Activated naive CD8-positive, alpha-beta T cell (primary cell): ENCODE results near the gene FEZ2.
A peak's percentile ranks its signal among the peaks of the same experiment; 100 is the strongest.

Experiments used
- H3K27ac Mint-ChIP-seq: one replicate; pipeline ENCODE4 v1.8.0; 2021; ENCODE audit warnings: mixed read lengths
- H3K27me3 Mint-ChIP-seq: one replicate; pipeline ENCODE4 v1.8.0; 2021; ENCODE audit warnings: mixed read lengths
- H3K36me3 Mint-ChIP-seq: one replicate; pipeline ENCODE4 v1.8.0; 2021; ENCODE audit warnings: mixed read lengths
- H3K4me1 Mint-ChIP-seq: one replicate; pipeline ENCODE4 v1.8.0; 2021; ENCODE audit warnings: low read depth, mixed read lengths
- H3K4me3 Mint-ChIP-seq: one replicate; pipeline ENCODE4 v1.8.0; 2021; ENCODE audit warnings: mild to moderate bottlenecking, mixed read lengths
- H3K9me3 Mint-ChIP-seq: one replicate; pipeline ENCODE4 v1.8.0; 2021; ENCODE audit warnings: low read depth, mixed read lengths

The FEZ2 gene

DNA sequence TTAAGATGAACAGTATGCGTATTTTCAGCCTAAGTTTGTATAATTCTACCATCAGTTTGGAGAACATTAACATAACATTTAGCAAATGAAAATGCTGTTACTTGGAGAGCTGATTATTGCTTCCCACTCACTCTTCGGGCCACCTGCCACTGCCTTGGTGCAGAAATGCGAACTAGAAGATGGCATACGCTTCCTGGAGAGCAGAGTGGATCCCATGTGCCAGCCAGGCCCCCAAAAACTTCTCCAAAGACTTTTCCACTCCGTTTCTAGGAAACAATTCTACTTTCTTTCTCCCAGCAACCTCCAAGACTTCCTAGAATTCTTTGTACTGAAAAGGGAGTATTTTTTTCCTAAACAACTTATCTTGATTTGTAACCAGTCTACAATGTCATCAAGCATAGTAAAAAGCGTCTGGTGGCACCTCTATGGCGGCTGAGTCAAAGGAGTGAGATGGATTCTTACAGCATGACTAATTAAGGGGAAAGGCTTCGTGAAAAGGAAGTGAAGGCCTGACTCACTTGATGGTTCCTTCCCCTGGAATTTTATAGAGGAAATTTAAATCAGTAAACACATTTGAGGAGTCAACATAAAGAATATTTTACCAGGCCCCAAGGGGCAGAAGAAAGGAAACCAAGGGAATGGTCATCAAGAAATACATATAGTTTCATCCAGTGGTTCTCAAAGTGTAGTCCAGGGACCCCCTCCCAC is 36.6 kb downstream of the FEZ2 start:
- Mint-ChIP-seq H3K27me3 (no peaks in the 10 kb centered on the region), H3K9me3 (no peaks in the 10 kb centered on the region), H3K4me1 (no peaks in the 10 kb centered on the region), H3K36me3 (peaks cover 21% of the 10 kb centered on the region), H3K27ac (no peak overlapping the region), H3K4me3 (no peak overlapping the region)

DNA sequence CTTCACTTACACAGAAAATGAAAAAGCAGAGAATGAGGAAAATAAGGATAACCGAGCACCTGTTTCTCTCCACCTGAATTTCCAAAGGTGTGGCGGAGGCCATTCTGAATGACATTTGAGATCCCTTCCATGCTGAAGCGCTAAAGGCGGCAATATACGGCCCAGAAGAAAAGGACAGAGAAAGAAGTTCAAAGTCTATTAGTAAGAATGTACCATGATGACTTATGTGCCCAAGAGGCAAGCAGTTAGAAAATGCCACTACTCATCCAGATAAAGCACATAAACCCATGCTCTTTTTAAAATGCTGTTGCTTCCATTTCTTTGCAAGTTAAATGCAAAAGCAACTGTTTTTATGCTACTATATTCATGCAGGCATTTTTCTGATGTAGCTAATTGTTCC is 37.2 kb downstream of the FEZ2 start:
- Mint-ChIP-seq H3K4me1 (no peaks in the 10 kb centered on the region), H3K27ac (no peak overlapping the region), H3K4me3 (no peak overlapping the region), H3K27me3 (no peaks in the 10 kb centered on the region), H3K36me3 (peaks cover 23% of the 10 kb centered on the region), H3K9me3 (no peaks in the 10 kb centered on the region)

DNA sequence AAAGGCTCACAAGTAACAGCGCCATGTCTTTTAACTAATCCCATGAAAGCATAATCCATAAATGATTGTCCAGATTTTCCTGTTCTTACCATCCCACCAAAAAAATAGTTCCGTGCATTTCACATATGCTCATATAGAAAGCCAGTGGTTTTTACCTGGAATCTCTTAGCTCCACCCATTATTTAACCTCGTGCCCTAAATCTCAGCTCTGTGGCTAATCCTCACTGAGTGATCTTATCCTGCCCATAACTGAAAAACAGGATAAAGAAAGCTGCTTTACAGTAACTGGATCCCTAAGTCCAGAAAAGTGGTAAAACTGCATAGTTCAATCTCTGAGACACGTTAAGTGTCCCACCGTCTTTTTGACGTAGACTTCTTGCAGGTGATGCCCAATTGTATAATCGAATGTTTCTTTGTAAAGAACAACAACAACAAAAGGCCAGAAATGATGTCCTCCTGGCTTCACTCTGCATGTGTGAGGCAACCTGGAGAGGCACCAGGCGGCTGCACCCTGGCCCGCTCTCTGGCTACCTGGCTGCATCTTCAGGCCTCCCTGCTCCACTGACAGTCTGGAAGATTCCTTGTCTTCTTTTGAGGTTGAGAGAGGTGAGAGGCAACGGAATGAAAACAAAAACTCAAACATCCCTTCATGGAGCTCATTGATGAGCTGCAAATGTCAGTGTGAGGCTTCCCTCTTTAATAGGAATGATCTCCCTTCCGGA is 38.6 kb downstream of the FEZ2 start:
- Mint-ChIP-seq H3K9me3 (no peaks in the 10 kb centered on the region), H3K4me3 (no peak overlapping the region), H3K4me1 (no peaks in the 10 kb centered on the region), H3K27ac (no peak overlapping the region), H3K36me3 (peaks cover 21% of the 10 kb centered on the region), H3K27me3 (no peaks in the 10 kb centered on the region)

DNA sequence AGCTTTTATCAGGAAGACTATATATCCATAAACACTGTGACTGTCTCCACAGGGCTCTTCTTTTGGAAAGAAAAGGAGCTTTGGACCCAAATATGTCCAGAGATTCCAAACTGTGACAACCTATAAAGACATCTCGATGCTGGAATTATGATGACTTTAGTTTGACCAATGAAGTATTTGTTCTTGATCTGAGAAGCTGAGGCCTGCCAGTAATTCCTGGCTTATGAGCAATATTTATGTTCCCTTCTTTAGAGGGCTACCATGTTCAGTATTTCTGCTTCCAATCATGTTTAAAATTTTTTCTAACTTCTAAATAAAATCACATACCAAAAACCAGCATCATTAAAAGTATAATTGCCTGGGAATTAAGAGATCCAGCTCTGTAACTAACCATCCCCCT is 41.1 kb downstream of the FEZ2 start:
- H3K27ac Mint-ChIP-seq, result no peak overlapping the region
- no peak overlapping the region for H3K4me3 Mint-ChIP-seq
- no peaks in the 10 kb centered on the region for H3K4me1 Mint-ChIP-seq
- H3K27me3 Mint-ChIP-seq, result no peaks in the 10 kb centered on the region
- no peaks in the 10 kb centered on the region for H3K9me3 Mint-ChIP-seq
- peaks cover 20% of the 10 kb centered on the region for H3K36me3 Mint-ChIP-seq

DNA sequence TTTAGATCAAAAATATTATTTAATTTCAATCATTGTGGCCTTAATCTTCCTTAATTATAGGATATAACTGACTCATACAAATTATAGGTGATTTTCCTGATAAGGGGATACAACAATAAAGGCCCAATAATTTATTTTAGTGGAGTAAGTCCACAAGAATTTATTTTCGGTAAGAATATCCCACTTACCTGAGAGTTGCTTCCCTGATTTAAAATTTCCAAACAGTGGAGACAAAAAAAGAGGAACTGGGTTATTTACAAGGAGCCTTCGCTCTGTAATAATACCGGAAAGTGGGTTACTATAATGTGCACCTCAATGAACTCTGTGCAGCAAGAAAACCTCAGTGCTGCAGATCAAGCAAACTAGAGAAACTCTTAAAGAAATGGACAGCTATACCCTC is 42.2 kb downstream of the FEZ2 start:
- no peaks in the 10 kb centered on the region for H3K4me1 Mint-ChIP-seq
- H3K36me3 Mint-ChIP-seq, result peaks cover 22% of the 10 kb centered on the region
- no peaks in the 10 kb centered on the region for H3K9me3 Mint-ChIP-seq

DNA sequence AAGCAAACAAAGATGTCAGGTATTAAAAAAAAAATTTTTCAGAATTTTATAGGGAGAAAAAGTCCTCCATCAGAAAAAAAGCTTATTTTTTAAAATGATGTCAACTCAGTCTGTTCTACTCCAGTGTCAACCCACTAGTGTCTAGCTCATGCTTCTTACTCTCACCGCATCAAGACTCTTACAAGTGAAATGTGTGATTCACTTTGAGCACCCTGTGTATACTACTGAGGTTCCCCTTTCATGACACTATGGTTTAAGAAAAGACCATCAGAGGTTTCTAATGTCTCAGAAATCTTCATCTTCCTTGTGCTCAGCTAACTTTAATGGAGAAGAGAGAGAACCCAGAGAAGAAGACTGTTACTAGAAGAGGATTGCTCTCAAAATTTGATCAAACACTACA is 43.4 kb downstream of the FEZ2 start:
- no peak overlapping the region for H3K4me3 Mint-ChIP-seq
- no peaks in the 10 kb centered on the region for H3K27me3 Mint-ChIP-seq
- no peaks in the 10 kb centered on the region for H3K9me3 Mint-ChIP-seq
- H3K4me1 Mint-ChIP-seq, result peaks cover 4% of the 10 kb centered on the region
- H3K36me3 Mint-ChIP-seq, result peaks cover 24% of the 10 kb centered on the region
- H3K27ac Mint-ChIP-seq, result no peak overlapping the region

More for the DNA sequence above, 42.2 kb downstream of the FEZ2 start:
- no peaks in the 10 kb centered on the region for H3K27me3 Mint-ChIP-seq
- H3K27ac Mint-ChIP-seq, result no peak overlapping the region
- H3K4me3 Mint-ChIP-seq, result no peak overlapping the region

DNA sequence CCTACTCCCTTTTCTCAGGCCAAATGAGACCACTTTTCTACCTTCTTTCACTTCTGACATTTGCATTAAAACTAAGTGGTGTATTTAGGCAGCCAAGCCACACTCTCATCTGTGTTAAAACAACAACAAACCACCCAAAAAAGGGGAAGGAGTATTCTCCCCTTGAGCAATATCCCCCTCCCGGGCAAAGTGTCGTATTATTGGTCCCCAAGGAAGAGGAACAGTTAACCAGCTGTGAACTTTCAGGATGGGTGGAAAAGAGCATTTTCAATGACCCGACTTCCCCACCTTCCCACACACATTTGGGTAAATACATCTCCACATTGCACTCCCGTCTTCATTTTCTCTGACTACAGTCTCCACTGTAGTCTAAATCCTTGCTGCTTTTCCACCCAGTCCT is 44.3 kb downstream of the FEZ2 start:
- H3K27me3 Mint-ChIP-seq, result no peaks in the 10 kb centered on the region
- H3K36me3 Mint-ChIP-seq, result peaks cover 23% of the 10 kb centered on the region
- H3K4me1 Mint-ChIP-seq, result peaks cover 11% of the 10 kb centered on the region
- H3K9me3 Mint-ChIP-seq, result no peaks in the 10 kb centered on the region
- no peak overlapping the region for H3K27ac Mint-ChIP-seq
- H3K4me3 Mint-ChIP-seq, result no peak overlapping the region

DNA sequence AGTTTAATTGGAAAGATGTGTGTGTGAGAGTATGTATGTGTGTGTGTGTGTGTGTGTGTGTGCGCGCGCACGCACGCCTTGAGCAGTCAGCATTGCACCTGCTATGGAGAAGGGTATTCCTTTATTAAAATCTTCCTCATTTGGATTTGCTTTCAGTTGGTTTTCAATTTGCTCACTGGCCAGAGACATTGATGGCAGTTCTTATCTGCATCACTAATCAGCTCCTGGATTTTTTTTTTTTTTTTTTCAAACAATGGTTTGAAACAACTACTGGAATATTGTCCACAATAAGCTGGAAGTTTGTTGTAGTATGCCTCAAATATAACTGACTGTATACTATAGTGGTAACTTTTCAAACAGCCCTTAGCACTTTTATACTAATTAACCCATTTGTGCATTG is 48.0 kb downstream of the FEZ2 start:
- H3K27ac Mint-ChIP-seq, result no peak overlapping the region
- peaks cover 14% of the 10 kb centered on the region for H3K4me1 Mint-ChIP-seq
- H3K4me3 Mint-ChIP-seq, result no peak overlapping the region
- H3K27me3 Mint-ChIP-seq, result no peaks in the 10 kb centered on the region
- no peaks in the 10 kb centered on the region for H3K9me3 Mint-ChIP-seq
- peaks cover 22% of the 10 kb centered on the region for H3K36me3 Mint-ChIP-seq

DNA sequence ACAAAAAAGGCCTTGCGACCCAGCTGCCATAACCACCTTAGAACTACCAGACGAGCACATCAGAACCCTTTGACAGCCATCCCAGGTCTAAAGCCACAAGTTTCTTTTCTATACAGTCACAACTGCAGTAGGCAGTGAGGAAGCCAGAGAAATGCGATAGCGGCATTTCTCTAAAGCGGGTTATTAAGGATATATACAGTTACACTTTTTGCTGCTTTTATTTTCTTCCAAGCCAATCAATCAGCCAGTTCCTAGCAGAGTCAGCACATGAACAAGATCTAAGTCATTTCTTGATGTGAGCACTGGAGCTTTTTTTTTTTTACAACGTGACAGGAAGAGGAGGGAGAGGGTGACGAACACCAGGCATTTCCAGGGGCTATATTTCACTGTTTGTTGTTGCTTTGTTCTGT is 48.8 kb downstream of the FEZ2 start:
- peaks cover 14% of the 10 kb centered on the region for H3K4me1 Mint-ChIP-seq
- H3K27me3 Mint-ChIP-seq, result no peaks in the 10 kb centered on the region
- H3K36me3 Mint-ChIP-seq, result peaks cover 22% of the 10 kb centered on the region
- peak overlapping the region; percentile 48 for H3K4me3 Mint-ChIP-seq
- H3K27ac Mint-ChIP-seq, result no peak overlapping the region
- no peaks in the 10 kb centered on the region for H3K9me3 Mint-ChIP-seq

DNA sequence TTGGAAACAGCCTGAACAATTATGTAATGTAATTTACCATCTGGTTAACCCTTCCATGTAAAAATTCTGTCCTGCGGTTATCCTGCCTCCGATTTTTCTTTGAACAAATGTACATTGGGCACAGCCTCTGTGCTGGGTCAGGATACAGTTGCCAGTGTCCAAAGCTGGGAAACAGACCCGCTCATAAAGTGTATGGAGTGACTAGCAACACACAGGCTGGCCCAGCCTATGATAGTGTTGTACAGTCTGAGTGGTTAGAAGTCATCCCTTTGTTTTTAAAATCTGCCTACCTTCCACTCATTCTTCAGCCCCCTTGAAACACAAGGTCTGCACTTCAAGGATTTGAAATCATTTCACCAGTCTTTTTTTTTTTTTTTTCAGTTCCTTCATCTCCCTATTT is 50.1 kb downstream of the FEZ2 start:
- no peak overlapping the region for H3K27ac Mint-ChIP-seq
- no peaks in the 10 kb centered on the region for H3K27me3 Mint-ChIP-seq
- H3K4me1 Mint-ChIP-seq, result peaks cover 14% of the 10 kb centered on the region
- H3K9me3 Mint-ChIP-seq, result no peaks in the 10 kb centered on the region
- no peak overlapping the region for H3K4me3 Mint-ChIP-seq
- peaks cover 21% of the 10 kb centered on the region for H3K36me3 Mint-ChIP-seq

DNA sequence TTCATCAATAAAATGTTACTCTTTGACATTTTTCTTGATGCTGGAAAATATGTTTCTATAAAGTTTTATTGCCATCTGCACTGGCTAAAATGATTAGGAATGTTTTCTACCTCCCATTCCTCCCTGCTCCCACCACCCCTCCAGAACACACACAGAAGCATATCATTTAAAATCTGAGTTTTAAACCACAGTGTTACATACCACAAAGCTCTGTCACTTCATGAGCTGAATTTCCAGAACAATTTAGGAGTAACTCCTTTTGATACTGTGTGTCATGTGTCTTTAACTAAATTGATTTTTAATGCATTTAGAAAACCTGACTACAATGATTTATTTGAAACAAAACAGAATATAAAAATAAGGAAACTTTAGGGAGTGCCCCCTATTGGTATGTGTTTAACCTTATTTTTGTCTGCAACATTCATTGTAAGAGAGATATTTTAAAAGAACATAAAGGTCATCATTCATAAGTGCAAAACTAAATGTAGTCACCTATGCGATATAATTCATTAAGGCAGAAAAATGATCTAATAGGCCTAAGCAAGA is 52.0 kb downstream of the FEZ2 start:
- peaks cover 17% of the 10 kb centered on the region for H3K36me3 Mint-ChIP-seq
- H3K9me3 Mint-ChIP-seq, result no peaks in the 10 kb centered on the region
- H3K27ac Mint-ChIP-seq, result no peak overlapping the region
- H3K4me1 Mint-ChIP-seq, result peaks cover 14% of the 10 kb centered on the region
- H3K4me3 Mint-ChIP-seq, result no peak overlapping the region
- no peaks in the 10 kb centered on the region for H3K27me3 Mint-ChIP-seq

DNA sequence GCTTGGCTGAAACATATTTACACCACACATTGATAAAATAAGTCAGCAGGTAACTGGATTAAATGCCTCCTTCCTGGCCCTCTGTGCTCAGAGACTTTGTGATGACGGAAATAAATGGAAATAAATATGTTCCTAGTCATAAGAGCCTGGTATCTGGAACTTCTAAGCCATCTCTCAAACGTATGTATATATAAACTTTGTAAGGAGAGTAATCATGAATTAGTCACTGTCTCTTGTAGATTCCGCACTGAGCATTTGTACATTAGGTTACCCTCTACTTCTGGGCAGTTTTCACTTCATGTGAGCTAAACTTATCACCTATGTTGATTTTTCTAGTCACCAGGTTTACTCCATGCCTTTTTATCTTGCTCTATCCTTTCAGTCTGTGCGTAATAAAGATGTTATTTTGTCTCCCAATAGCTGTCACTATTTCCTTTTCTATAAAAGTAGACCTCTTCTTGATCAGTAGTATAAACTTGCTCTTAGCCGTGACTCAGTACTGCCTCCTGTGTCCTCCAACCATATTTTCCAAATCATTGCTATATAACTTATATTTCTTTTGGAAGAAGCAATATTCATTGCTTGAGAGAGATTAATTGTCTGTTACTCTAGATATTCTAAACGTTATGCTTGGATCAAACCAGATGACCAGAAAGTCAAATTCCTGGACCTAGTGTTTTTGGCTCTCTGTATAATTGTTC is 53.2 kb downstream of the FEZ2 start:
- H3K9me3 Mint-ChIP-seq, result no peaks in the 10 kb centered on the region
- H3K27ac Mint-ChIP-seq, result no peak overlapping the region
- H3K4me3 Mint-ChIP-seq, result no peak overlapping the region
- no peaks in the 10 kb centered on the region for H3K27me3 Mint-ChIP-seq
- peaks cover 14% of the 10 kb centered on the region for H3K36me3 Mint-ChIP-seq
- H3K4me1 Mint-ChIP-seq, result peaks cover 11% of the 10 kb centered on the region

DNA sequence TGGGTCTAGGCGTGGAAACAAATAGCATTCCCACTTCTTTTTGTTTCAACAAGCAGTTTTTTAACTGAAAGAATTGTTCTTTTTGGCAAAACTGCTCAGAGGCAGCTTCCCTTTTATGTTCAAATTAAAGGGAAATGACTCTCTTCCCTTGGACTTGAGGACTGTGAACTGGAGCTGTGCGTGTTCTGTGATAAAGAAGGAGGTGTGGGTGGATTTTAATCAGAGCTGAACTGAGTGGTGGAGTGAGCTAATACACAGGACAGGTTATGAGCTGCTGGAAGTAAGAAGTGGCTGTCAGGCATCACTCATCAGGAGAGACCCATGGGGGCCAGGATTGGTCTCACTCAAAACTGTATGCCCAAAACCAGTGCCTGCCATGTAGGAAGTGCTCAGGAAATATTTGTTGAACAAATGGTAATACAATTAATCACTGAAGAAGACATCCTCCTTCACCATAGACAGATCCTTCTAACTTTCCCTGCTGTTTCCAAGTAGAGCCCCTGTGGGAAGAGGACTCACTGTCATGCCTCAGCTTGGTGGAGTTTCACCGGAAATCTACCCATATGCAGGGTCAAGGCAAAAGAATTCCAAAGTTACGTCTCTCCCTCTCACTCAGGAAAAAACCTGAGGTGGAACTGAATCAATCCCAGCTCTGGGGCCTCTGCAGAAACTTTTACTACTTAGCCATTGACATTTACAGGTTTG is 55.9 kb downstream of the FEZ2 start:
- H3K36me3 Mint-ChIP-seq, result peaks cover 6% of the 10 kb centered on the region
- no peak overlapping the region for H3K4me3 Mint-ChIP-seq
- no peak overlapping the region for H3K27ac Mint-ChIP-seq

DNA sequence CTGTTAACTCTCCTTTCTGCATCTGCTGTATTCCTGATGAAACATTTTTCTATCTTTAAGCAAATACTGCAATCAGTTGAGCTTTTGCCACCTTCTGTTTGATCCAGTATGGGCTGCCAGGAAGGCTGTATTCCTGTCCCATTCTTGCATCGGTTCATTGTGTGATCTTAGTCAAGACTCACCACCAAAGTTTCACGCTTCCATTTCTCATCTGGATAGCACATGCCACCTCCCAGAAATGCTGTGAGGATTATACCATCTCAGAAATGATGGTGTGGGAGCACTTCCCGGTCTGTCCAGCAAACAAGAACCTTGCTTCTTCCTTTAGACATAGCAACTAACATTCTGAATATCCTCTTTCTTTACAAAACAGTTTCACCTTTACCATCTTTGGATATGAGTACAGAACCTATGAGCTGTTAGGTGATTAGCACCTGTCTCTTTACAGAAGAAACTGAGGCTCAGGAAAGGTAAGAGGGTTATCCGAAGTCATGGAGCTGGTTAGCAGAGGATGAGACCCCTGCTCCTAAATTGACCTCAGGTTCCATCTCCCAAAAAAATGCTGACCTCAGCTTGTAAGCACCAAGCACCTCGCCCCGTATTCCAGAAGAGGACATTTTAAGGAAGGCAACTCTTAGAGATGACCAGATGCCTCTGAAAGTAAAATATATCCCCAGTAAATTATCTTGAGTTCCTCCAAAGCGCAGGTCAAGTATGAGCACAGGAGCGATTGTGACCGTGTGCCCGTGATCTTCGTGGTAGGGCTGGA is 56.8 kb downstream of the FEZ2 start:
- H3K36me3 Mint-ChIP-seq, result peaks cover 6% of the 10 kb centered on the region
- no peaks in the 10 kb centered on the region for H3K4me1 Mint-ChIP-seq
- no peaks in the 10 kb centered on the region for H3K9me3 Mint-ChIP-seq
- no peak overlapping the region for H3K27ac Mint-ChIP-seq
- H3K27me3 Mint-ChIP-seq, result no peaks in the 10 kb centered on the region
- no peak overlapping the region for H3K4me3 Mint-ChIP-seq

More for the DNA sequence above, 55.9 kb downstream of the FEZ2 start:
- Mint-ChIP-seq H3K9me3 (no peaks in the 10 kb centered on the region), H3K4me1 (no peaks in the 10 kb centered on the region), H3K27me3 (no peaks in the 10 kb centered on the region)
